ENCODE data around the gene CDK18. TPM values are rescaled to one million over a fixed set of nuclear protein-coding genes. Genes with fewer than 3 reads are reported as not detected.

Gene CDK18
- total and polyA plus RNA-seq, 10 of the 15 experiments (the other 5 are each of a cell fraction or from before 2014, with no cell fraction given), result 0.13 to 4.4 (median 0.52) TPM; not detected in 2

DNA sequence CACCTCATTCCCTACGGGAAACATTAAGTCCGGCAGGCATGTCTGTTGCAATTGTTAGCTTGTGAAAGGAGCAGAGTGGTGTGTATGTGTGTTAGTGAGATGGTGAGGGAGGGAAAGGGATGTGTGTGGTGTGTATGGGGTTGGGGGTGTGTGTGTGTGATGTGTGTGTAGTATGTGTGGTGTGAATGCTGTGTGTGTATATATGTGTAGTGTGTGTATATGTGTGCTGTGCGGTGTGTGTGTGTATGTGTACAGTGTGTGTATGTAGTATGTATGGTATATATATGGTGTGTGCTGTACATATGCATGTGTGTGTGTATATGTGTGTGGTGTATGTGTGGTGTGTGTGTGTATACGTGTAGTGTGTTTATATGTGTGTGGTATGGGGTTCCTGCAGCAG is 27.8 kb upstream of the CDK18 start:
- Histone ChIP-seq H3K27ac (ENCODE audit: control insufficient read depth, insufficient read depth) (no peak overlapping the region), H3K9ac (ENCODE audit: control insufficient read depth, insufficient read depth, low read length) (no peak overlapping the region), H3K4me1 (ENCODE audit: control insufficient read depth, insufficient read depth, low read length) (peaks cover 20% of the 10 kb centered on the region), H3K9me3 (replicated peaks; ENCODE audit: control insufficient read depth, insufficient read depth, low read length) (peaks cover 10% of the 10 kb centered on the region), H3K79me2 (ENCODE audit: control insufficient read depth, insufficient read depth, low read length) (no peaks in the 10 kb centered on the region), H4K20me1 (ENCODE audit: control insufficient read depth, insufficient read depth) (no peaks in the 10 kb centered on the region), H3K4me2 (ENCODE audit: control insufficient read depth, insufficient read depth) (no peak overlapping the region), H2AFZ (ENCODE audit: control insufficient read depth, low read depth, low read length) (no peak overlapping the region), H3K36me3 (ENCODE audit: control insufficient read depth in 2 of 2, insufficient read depth in 2 of 2, low read length in 1 of 2) (no peaks in the 10 kb centered on the region), H3K4me3 (no peak overlapping the region), H3K27me3 (replicated peaks in 1 of 2; ENCODE audit: control insufficient read depth in 2 of 2, insufficient read depth in 2 of 2, low read length in 1 of 2) (peaks cover 0 to 2% of the 10 kb centered on the region in 2 experiments; a peak in 1 of 4 replicates)
- ChIA-PET CTCF (interaction anchor here (1.6 to 2.6 kb wide), 4 partner anchors 8 to 47 kb away, joined by 6 to 15 read pairs (median 10); no protein-coding TSS in a partner anchor), RAD21 (ENCODE audit: unreplicated experiment) (interaction anchor here (1.0 to 1.8 kb wide), 3 partner anchors 9 to 181 kb away, joined by 4 to 7 read pairs (median 4); no protein-coding TSS in a partner anchor), SMC1A (ENCODE audit: uncharacterized antibody, unreplicated experiment) (interaction anchor here (1.6 to 4.5 kb wide), 3 partner anchors 9 to 80 kb away, joined by 7 to 22 read pairs (median 7); no protein-coding TSS in a partner anchor), POLR2A (no interaction called here)
- no TSS peak for BruUV-seq (replicated peaks)
- DNase-seq (ENCODE audit: low read depth, low spot score) (no peak), FAIRE-seq (peak; percentile 56), ATAC-seq (no peak)
- TF ChIP-seq RAD21 (IDR thresholded peaks at IDR 0.05; ENCODE audit: insufficient read depth, low read depth, low read length) (no peak), HDGF (IDR thresholded peaks at IDR 0.05) (0 out of 2 replicates have a peak, but pooled peaks have one; percentile 40)
- in situ Hi-C loops (cut with MboI), result no loop called here
- intact Hi-C loops (cut with micrococcal nuclease; ENCODE audit: unreplicated experiment), result no loop called here
- 91% methylated on average over 4 of the region's 4 CpGs for WGBS (ENCODE audit: insufficient coverage, insufficient replicate concordance, low lambda C conversion rate, missing lambda C conversion rate)

DNA sequence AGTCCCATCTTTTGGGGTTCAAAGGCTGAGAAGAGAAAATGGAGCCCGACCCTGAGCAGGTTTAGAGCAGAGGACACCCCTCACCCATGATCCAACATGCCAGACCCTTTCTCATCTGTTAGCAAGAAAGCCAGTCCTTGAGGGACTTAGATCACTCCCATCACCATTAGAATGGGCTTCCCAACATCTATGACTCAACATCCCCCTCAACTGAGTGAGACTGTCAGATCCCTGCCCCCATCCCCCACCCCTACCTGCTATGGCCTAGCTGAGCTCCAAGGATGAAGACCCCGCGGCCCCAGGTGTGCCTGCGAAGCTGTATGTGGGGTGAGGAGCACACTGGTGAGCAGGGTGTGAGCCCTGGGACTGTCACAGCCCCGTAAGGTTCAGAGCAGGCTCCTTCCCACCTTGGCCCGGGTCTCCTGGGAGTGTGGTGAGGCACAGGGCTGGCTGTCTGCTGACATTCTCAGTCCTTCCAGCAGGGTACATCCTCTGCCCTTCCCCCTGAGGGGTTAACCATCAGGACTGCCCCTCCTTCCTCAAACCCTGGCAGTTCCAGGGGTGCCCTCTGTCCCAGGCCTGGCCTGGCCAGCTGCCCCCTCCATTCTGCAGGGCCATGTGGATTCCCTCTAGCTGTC is 27.2 kb upstream of the CDK18 start:
- intact Hi-C loops (cut with micrococcal nuclease; ENCODE audit: unreplicated experiment) (no loop called here), in situ Hi-C loops (cut with MboI) (no loop called here)
- DNase-seq (ENCODE audit: low read depth, low spot score) (no peak), FAIRE-seq (no peak), ATAC-seq (no peak)
- H3K79me2 ChIP-seq (ENCODE audit: control insufficient read depth, insufficient read depth, low read length), result no peaks in the 10 kb centered on the region
- H3K9me3 ChIP-seq (replicated peaks; ENCODE audit: control insufficient read depth, insufficient read depth, low read length), result peaks cover 10% of the 10 kb centered on the region
- no peak overlapping the region for H3K4me2 ChIP-seq (ENCODE audit: control insufficient read depth, insufficient read depth)
- 12% methylated on average over 6 of the region's 6 CpGs for WGBS (ENCODE audit: insufficient coverage, insufficient replicate concordance, low lambda C conversion rate, missing lambda C conversion rate)
- no peak overlapping the region for H3K9ac ChIP-seq (ENCODE audit: control insufficient read depth, insufficient read depth, low read length)
- no peaks in the 10 kb centered on the region for H4K20me1 ChIP-seq (ENCODE audit: control insufficient read depth, insufficient read depth)
- H3K4me1 ChIP-seq (ENCODE audit: control insufficient read depth, insufficient read depth, low read length), result peaks cover 25% of the 10 kb centered on the region
- POLR2A ChIA-PET, result no interaction called here
- no peak overlapping the region for H3K27ac ChIP-seq (ENCODE audit: control insufficient read depth, insufficient read depth)
- SMC1A ChIA-PET (ENCODE audit: uncharacterized antibody, unreplicated experiment), result interaction anchor here (1.1 to 4.5 kb wide), 6 partner anchors 9 to 247 kb away, joined by 3 to 22 read pairs (median 4); no protein-coding TSS in a partner anchor
- no TSS peak for BruUV-seq (replicated peaks)
- no peak overlapping the region for H2AFZ ChIP-seq (ENCODE audit: control insufficient read depth, low read depth, low read length)
- RAD21 ChIA-PET (ENCODE audit: unreplicated experiment), result interaction anchor here (1.4 to 5.3 kb wide), 5 partner anchors 36 to 81 kb away, joined by 4 to 42 read pairs (median 6); no protein-coding TSS in a partner anchor
- CTCF ChIA-PET, result interaction anchor here (1.3 to 12.4 kb wide), 8 partner anchors 8 to 142 kb away, joined by 3 to 191 read pairs (median 7); no protein-coding TSS in a partner anchor
- H3K36me3 ChIP-seq (ENCODE audit: control insufficient read depth in 2 of 2, insufficient read depth in 2 of 2, low read length in 1 of 2), result no peaks in the 10 kb centered on the region
- no peak overlapping the region for H3K4me3 ChIP-seq
- peaks cover 0 to 2% of the 10 kb centered on the region in 2 experiments; a peak in 1 of 4 replicates for H3K27me3 ChIP-seq (replicated peaks in 1 of 2; ENCODE audit: control insufficient read depth in 2 of 2, insufficient read depth in 2 of 2, low read length in 1 of 2)
- TF ChIP-seq IKZF2 (IDR thresholded peaks at IDR 0.05) (no peak), EZH2 (IDR thresholded peaks at IDR 0.05; ENCODE audit: borderline replicate concordance, control insufficient read depth, low read depth, low read length) (no peak), IRF4 (IDR thresholded peaks at IDR 0.05; ENCODE audit: low read depth, low read length) (no peak), KAT2A (conservative IDR thresholded peaks at IDR 0.05; ENCODE audit: control insufficient read depth, low read depth, low read length) (no peak), ZZZ3 (IDR thresholded peaks at IDR 0.05; ENCODE audit: control insufficient read depth, insufficient read length, low read depth) (no peak), MTA2 (IDR thresholded peaks at IDR 0.05; ENCODE audit: low read depth) (no peak), TBL1XR1 (IDR thresholded peaks at IDR 0.05; ENCODE audit: low read depth, low read length) (no peak), CHD1 (IDR thresholded peaks at IDR 0.05; ENCODE audit: low read depth, low read length) (no peak), RELA (IDR thresholded peaks at IDR 0.05; ENCODE audit: borderline replicate concordance, partially characterized antibody) (no peak), SP1 (IDR thresholded peaks at IDR 0.05; ENCODE audit: low read depth, low read length) (no peak), KDM1A (IDR thresholded peaks at IDR 0.05; ENCODE audit: borderline replicate concordance) (no peak), RUNX3 (IDR thresholded peaks at IDR 0.05; ENCODE audit: low read length) (no peak), LARP7 (IDR thresholded peaks at IDR 0.05) (no peak), NBN (IDR thresholded peaks at IDR 0.05) (no peak), NFXL1 (IDR thresholded peaks at IDR 0.05; ENCODE audit: borderline replicate concordance) (no peak), SPI1 (IDR thresholded peaks at IDR 0.05; ENCODE audit: borderline replicate concordance, insufficient read depth, low read depth, low read length) (no peak), FOXK2 (IDR thresholded peaks at IDR 0.05) (no peak), SREBF1 (IDR thresholded peaks at IDR 0.05; ENCODE audit: low read length) (no peak), NR2F1 (conservative IDR thresholded peaks at IDR 0.05) (no peak)

Data from GM12878 (cell line).